Brain microvascular endothelial cell (primary cell): ENCODE measurements around the gene ABCG5.

Source experiments
- DNase-seq: peaks from one replicate; pipeline ENCODE4 v3.0.0-alpha.2; 2020
- H3K27ac ChIP-seq: fragments of 250-450 bp; sonication (Bioruptor Pico); 2 replicates; pipeline ENCODE4 v1.5.1; 2020; ENCODE audit warnings: mild to moderate bottlenecking, moderate library complexity
- H3K27me3 ChIP-seq: fragments of 250-450 bp; sonication (Bioruptor Pico); replicated peaks from 2 replicates; pipeline ENCODE4 v1.5.1; 2020; ENCODE audit warnings: mild to moderate bottlenecking
- H3K36me3 ChIP-seq: fragments of 250-450 bp; sonication (Bioruptor Pico); replicated peaks from 2 replicates; pipeline ENCODE4 v1.5.1; 2020; ENCODE audit warnings: mild to moderate bottlenecking
- H3K4me3 ChIP-seq: 2 replicates; pipeline ENCODE4 v1.5.1; 2011; ENCODE audit warnings: low read depth, mild to moderate bottlenecking, control low read depth, low read length, moderate library complexity
- CTCF ChIP-seq: IDR thresholded peaks from 2 replicates; pipeline ENCODE4 v1.5.1; 2011; ENCODE audit warnings: low read depth, mild to moderate bottlenecking, moderate library complexity, low read length, control low read depth, inconsistent platforms; ENCODE audit errors: missing control alignments
- in situ Hi-C: cut with HindIII; loops from 2 replicates; pipeline ENCODE4 v1.10.0; 2017; ENCODE audit warnings: low sequenced_read_pairs, low pct_ligation_motif_present

Gene ABCG5

GRCh38 chr2:43776324-43776723, 62.3 kb downstream of the ABCG5 start:
- Histone ChIP-seq H3K27me3 (no peaks in the 10 kb centered on the region), H3K27ac (no peak overlapping the region), H3K4me3 (no peak overlapping the region), H3K36me3 (no peaks in the 10 kb centered on the region)
- no peak for DNase-seq
- no peak for TF ChIP-seq CTCF
- in situ Hi-C loops: no loop called here

GRCh38 chr2:43774617-43775016, 64.0 kb downstream of the ABCG5 start:
- no peak for TF ChIP-seq CTCF
- H3K27me3 ChIP-seq: no peaks in the 10 kb centered on the region
- H3K4me3 ChIP-seq: peak overlapping the region; percentile 84
- DNase-seq: no peak
- H3K27ac ChIP-seq: peak overlapping the region; percentile 86
- in situ Hi-C loops: no loop called here
- no peaks in the 10 kb centered on the region for H3K36me3 ChIP-seq

- TF ChIP-seq CTCF: no peak
- H3K27me3 ChIP-seq: no peaks in the 10 kb centered on the region
- H3K4me3 ChIP-seq: peak within 1 kb of the TSS; percentile 84
- no peaks in the 10 kb centered on the region for H3K36me3 ChIP-seq
- in situ Hi-C loops: no loop called here
- peak within 1 kb of the TSS; percentile 86 for H3K27ac ChIP-seq
- DNase-seq: peak; percentile 89
These were observed 64.6 kb downstream of the ABCG5 start, which contains the start of gene DYNC2LI1 for GRCh38 chr2:43773876-43774613. DYNC2LI1 (plus strand) TSS chr2:43774039; CDS start chr2:43774139, 100 bp downstream.

- no peaks in the 10 kb centered on the region for H3K36me3 ChIP-seq
- in situ Hi-C loops: no loop called here
- H3K27me3 ChIP-seq: no peaks in the 10 kb centered on the region
These were observed 72.6 kb downstream of the ABCG5 start for GRCh38 chr2:43766006-43766405.

GRCh38 chr2:43764086-43764705, 74.4 kb downstream of the ABCG5 start:
- no peaks in the 10 kb centered on the region for H3K36me3 ChIP-seq
- no peak overlapping the region for H3K4me3 ChIP-seq
- no peaks in the 10 kb centered on the region for H3K27me3 ChIP-seq
- TF ChIP-seq CTCF: no peak
- DNase-seq: no peak
- in situ Hi-C loops: no loop called here
- no peak overlapping the region for H3K27ac ChIP-seq

More at GRCh38 chr2:43766006-43766405, 72.6 kb downstream of the ABCG5 start:
- no peak for TF ChIP-seq CTCF
- no peak for DNase-seq
- Histone ChIP-seq H3K27ac (no peak overlapping the region), H3K4me3 (no peak overlapping the region)

- Histone ChIP-seq H3K36me3 (no peaks in the 10 kb centered on the region), H3K27me3 (no peaks in the 10 kb centered on the region), H3K27ac (no peak overlapping the region), H3K4me3 (no peak overlapping the region)
- no peak for DNase-seq
- TF ChIP-seq CTCF: no peak
- in situ Hi-C loops: no loop called here
These were observed 75.5 kb downstream of the ABCG5 start for GRCh38 chr2:43763091-43763490.
